Thymus (tissue), 11 donors: ENCODE data around the gene NDUFA7. TPM values are rescaled to one million over a fixed set of nuclear protein-coding genes. Genes with fewer than 3 reads are reported as not detected.
"Not testable (repeated sequence)": the region's sequence is repeated elsewhere in the genome, so short reads cannot be mapped to it uniquely, and the experiment has no call there.

Experiments
- DNase-seq, 9 donors: peaks; one replicate each; pipeline ENCODE4 v3.0.0-alpha.2; 2013; ENCODE audit warnings: low spot score in 9 of 9, low read depth in 6 of 9, missing footprints in 1 of 9
- H3K27ac ChIP-seq, 2 donors: one replicate each; pipeline ENCODE4 v1.5.1; 2013; ENCODE audit warnings: control low read depth in 1 of 2, low read depth in 1 of 2, low read length in 1 of 2, mild to moderate bottlenecking in 1 of 2, moderate library complexity in 1 of 2
- H3K27me3 ChIP-seq, 2 donors: one replicate each; pipeline ENCODE4 v1.5.1; 2013; ENCODE audit warnings: low read length in 1 of 2; ENCODE audit not compliant: control insufficient read depth in 2 of 2, insufficient read depth in 1 of 2
- H3K36me3 ChIP-seq, 2 donors: one replicate each; pipeline ENCODE4 v1.5.1; 2013; ENCODE audit warnings: low read length in 1 of 2, mild to moderate bottlenecking in 1 of 2, moderate library complexity in 1 of 2; ENCODE audit not compliant: control insufficient read depth in 2 of 2, insufficient read depth in 2 of 2
- H3K4me1 ChIP-seq, 2 donors: one replicate each; pipeline ENCODE4 v1.5.1; 2013; ENCODE audit warnings: low read length in 2 of 2; ENCODE audit not compliant: control insufficient read depth in 2 of 2, insufficient read depth in 2 of 2
- H3K4me3 ChIP-seq, 2 donors: one replicate each; pipeline ENCODE4 v1.5.1; 2013; ENCODE audit warnings: low read length in 2 of 2, control low read depth in 1 of 2, mild to moderate bottlenecking in 1 of 2
- H3K9me3 ChIP-seq, 2 donors: one replicate each; pipeline ENCODE4 v1.5.1; 2013; ENCODE audit warnings: low read length in 1 of 2, mild to moderate bottlenecking in 1 of 2; ENCODE audit not compliant: control insufficient read depth in 2 of 2, insufficient read depth in 1 of 2
- WGBS: extraction: QIAGEN DNeasy Blood & Tissue Kit; methylation state at CpG from one replicate; pipeline ENCODE4 v1.1.7; 2013; 5-methylcytosine and 5-hydroxymethylcytosine counted together
- polyA plus RNA-seq: library from polyadenylated mRNA; stranded (reverse); fragments of 200-250 nt; gene quantifications from one replicate; pipeline ENCODE4 v1.2.3, GENCODE V29; 2013
- total RNA-seq: library from RNA; stranded (reverse); fragments of 120-200 nt; gene quantifications from one replicate; pipeline ENCODE4 v1.2.4, GENCODE V29; 2013
- donor health status: healthy.

NDUFA7 gene
- total and polyA plus RNA-seq, 2 donors: 98.3 to 110 TPM

DNA sequence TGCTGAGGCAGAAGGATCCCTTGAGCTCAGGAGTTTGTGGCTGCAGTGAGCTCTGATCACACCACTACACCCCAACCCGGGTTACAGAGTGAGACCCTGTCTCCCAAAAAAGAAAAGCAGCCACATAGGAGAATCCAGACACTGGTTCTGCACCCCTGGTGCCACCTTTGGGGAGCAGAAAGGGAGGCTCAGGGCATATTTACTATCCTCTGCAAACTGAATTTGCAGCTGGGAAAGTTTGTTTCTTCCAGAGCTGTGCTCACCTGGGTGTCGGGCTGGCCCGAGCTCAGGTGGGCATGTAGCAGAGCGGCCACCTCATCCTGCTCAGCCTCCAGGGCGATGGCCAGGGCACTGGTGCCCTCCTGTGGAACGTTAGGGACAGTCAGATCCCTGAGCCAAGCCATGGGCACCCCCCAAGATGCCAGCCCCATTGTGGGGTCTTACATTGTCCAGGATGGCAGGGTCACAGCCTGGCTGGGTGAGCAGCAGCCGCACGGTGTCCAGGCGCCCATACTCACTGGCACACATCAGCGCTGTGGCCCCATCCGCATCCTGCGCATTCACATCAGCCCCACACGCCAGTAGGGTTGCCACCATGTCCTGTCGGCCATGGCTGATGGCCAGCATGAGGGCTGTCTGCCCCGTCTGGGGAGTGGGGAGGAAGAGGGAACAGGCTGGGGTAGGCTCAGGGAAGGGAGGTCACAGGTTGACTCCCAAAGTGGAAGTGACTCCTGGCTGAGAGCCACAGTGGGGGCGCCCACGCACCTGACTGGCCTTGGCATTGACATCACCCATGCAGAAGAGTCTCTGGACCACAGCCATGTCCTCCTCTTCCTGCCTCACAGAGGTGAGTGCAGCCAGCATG, 3.2 kb upstream of the NDUFA7 start:
- peaks cover 2 to 4% of the 10 kb centered on the region in 2 donors for H3K9me3 ChIP-seq
- DNase-seq: no peak
- 92% methylated on average over 17 of the region's 17 CpGs for WGBS
- peaks cover 0 to 10% of the 10 kb centered on the region in 2 donors for H3K27me3 ChIP-seq
- no peak overlapping the region for H3K27ac ChIP-seq
- no peak overlapping the region for H3K4me3 ChIP-seq
- peaks cover 15 to 25% of the 10 kb centered on the region in 2 donors for H3K4me1 ChIP-seq
- peaks cover 21 to 22% of the 10 kb centered on the region in 2 donors for H3K36me3 ChIP-seq

DNA sequence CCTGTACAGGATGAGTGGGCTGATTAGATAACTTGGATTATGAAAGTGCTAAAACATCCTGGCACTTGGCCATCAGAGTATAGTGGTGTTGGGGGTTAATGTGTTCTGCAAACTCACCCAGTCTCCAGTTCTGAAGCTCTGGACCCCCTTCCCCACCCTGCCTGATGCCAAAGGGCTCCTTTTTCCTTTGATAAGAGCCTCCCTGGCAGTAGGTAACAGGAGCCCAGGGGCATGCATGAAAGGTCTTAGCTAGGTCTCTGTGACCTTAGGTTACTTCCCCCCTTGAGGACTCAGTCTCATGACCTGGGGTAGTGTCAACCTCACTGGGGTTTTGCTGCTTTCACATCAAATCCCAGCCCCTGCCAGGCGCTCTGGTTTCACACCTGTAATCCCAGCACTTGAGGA, 2.6 kb upstream of the NDUFA7 start:
- Histone ChIP-seq H3K36me3 (peaks cover 21 to 22% of the 10 kb centered on the region in 2 donors), H3K4me1 (peaks cover 15 to 28% of the 10 kb centered on the region in 2 donors), H3K27ac (no peak overlapping the region), H3K27me3 (peaks cover 0 to 9% of the 10 kb centered on the region in 2 donors), H3K4me3 (no peak overlapping the region), H3K9me3 (peaks cover 2 to 4% of the 10 kb centered on the region in 2 donors)
- DNase-seq: no peak
- 98% methylated on average over 1 of the region's 1 CpG for WGBS

DNA sequence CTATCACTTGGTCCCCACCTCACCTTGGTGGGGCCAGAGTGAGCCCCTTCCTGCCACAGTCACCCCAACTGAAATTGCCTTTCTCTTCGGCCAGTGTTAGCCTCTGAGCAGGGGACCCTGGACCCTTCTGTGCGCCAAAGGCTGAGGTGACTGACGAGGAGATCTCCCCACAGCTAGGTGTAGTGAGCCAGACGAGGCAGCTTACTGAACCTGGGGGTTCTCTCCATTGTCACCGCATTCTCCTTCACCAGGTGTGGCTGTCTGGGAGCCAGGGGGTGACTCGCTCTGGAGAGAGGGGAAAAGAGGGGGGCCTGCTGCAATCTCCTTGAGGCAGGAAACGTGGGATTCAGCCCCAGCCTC, 1.4 kb upstream of the NDUFA7 start:
- Histone ChIP-seq H3K36me3 (peaks cover 21 to 24% of the 10 kb centered on the region in 2 donors), H3K4me3 (peak overlapping the region; percentile 85 to 95), H3K9me3 (peaks cover 2 to 4% of the 10 kb centered on the region in 2 donors), H3K4me1 (peaks cover 15 to 28% of the 10 kb centered on the region in 2 donors), H3K27ac (no peak overlapping the region), H3K27me3 (peaks cover 0 to under 1% of the 10 kb centered on the region in 2 donors)
- WGBS: 93% methylated on average over 7 of the region's 7 CpGs
- DNase-seq: no peak

DNA sequence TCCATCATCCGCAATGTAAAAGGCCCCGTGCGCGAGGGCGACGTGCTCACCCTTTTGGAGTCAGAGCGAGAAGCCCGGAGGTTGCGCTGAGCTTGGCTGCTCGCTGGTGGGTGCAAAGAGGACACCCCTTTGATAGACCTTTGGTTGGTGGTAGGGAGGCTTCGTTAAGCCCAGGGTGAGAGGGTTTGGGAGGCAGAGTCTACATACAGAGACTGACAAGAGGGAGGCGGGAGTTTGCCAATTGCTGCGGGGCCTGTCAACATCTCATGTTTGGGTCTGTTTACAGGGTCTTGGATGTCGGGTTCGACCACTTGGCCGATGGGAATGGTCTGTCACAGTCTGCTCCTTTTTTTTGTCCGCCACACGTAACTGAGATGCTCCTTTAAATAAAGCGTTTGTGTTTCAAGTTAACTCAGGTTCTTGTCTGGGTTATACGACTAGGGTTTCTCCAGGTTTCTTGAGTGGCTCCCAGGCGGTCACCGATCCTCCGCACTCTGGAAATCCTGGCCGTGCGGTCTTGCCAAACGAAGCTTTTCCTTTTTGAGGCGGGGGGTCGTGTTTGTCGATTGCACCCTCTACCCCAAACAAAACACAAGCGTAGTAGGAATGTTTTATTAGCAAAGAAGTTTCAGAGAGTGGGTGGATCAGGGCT, 937 bp upstream of the NDUFA7 start:
- Histone ChIP-seq H3K27ac (peak overlapping the region in 1 of 2 donors; percentile 68), H3K9me3 (peaks cover 2 to 4% of the 10 kb centered on the region in 2 donors), H3K4me1 (peaks cover 15 to 30% of the 10 kb centered on the region in 2 donors), H3K27me3 (no peaks in the 10 kb centered on the region), H3K4me3 (peak overlapping the region; percentile 85 to 95), H3K36me3 (peaks cover 21 to 26% of the 10 kb centered on the region in 2 donors)
- no peak for DNase-seq
- 39% methylated on average over 30 of the region's 30 CpGs for WGBS

DNA sequence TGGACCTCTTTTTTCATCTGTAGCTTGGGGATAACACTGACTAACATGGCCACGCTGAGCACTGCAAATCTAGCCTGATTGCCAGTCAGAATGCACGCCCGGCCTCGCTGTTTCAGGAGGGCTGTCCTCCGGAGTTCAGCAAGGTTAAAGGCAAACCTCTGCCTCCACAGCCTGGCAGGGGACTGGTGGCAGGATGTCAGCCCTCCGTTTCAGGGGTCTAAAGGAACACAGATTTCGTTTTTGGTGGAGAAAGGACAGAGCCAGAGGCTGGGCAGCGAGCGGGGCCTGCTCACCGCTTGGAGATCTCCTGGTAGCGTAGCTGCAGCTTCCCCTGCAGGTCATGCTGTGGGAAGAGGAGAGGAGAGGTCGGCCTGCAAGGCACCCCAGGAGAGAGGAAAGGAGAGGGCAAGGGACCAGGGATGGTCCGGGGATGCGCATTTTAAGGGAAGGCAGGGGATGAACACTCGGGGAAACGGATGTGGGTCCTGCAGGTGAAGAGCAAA, 560 bp downstream of the NDUFA7 start:
- peak in 1 of 9 donors; percentile 32 for DNase-seq
- peak overlapping the region; percentile 92 for H3K27ac ChIP-seq
- peaks cover 34 to 37% of the 10 kb centered on the region in 2 donors for H3K36me3 ChIP-seq
- H3K9me3 ChIP-seq: peaks cover 0 to 4% of the 10 kb centered on the region in 2 donors
- WGBS: 5% methylated on average over 16 of the region's 16 CpGs
- peak overlapping the region; percentile 85 to 95 for H3K4me3 ChIP-seq
- no peaks in the 10 kb centered on the region for H3K27me3 ChIP-seq
- H3K4me1 ChIP-seq: peaks cover 15 to 37% of the 10 kb centered on the region in 2 donors

DNA sequence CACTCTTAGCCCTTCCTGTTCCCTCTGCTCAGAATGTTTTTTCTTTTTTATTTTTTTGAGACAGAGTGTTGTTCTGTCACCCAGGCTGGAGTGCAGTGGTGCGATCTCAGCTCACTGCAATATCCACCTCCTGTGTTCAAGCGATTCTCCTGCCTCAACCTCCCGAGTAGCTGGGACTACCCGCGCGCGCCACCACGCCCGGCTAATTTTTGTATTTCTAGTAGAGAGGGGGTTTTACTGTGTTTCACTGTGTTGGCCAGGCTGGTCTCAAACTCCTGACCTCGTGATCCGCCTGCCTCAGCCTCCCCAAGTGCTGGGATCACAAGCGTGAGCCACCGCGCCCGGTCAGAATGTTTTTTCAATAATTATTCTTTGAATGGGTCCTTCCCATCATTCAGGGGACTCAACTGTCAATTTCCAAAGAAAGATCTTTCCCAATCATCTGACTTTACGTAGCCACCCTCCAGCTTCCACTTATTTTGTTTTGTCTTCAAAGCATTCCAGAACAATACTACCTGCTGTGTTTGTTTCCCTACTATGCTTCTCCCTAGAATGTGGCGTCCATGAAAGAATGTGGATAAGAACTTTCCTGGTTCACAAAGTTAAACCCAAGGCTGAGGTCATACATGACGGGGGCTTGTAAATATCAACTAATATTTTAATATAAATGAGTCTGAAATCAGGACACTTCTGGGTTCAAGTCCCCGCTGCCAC, 1.2 kb downstream of the NDUFA7 start:
- 95% methylated on average over 19 of the region's 19 CpGs for WGBS
- H3K27me3 ChIP-seq: no peaks in the 10 kb centered on the region
- DNase-seq: no peak
- H3K4me1 ChIP-seq: peaks cover 15 to 37% of the 10 kb centered on the region in 2 donors
- H3K36me3 ChIP-seq: peaks cover 40 to 44% of the 10 kb centered on the region in 2 donors
- peaks cover 0 to 4% of the 10 kb centered on the region in 2 donors for H3K9me3 ChIP-seq
- H3K27ac ChIP-seq: peak overlapping the region in 1 of 2 donors; percentile 92
- peak overlapping the region; percentile 85 to 95 for H3K4me3 ChIP-seq

DNA sequence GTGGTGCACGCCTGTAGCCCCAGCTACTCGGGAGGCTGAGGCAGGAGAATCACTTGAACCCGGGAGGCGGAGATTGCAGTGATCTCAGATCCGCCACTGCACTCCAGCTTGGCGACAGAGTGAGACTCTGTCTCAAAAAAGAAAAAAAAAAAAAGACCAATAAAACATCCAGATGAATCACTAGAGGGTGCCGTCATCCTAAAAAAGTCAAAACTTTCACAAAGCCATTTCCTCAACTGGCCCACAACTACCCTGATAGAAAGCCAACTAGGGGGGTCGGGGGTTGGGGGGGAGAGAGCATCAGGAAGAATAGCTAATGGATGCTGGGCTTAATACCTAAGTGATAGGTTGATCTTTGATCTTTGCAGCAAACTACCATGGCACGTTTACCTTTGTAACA, 2.3 kb downstream of the NDUFA7 start:
- H3K36me3 ChIP-seq: peaks cover 35 to 43% of the 10 kb centered on the region in 2 donors
- H3K4me3 ChIP-seq, H3K27me3 ChIP-seq, H3K9me3 ChIP-seq, DNase-seq, H3K27ac ChIP-seq: not testable (repeated sequence)
- 94% methylated on average over 9 of the region's 9 CpGs for WGBS
- peaks cover 15 to 37% of the 10 kb centered on the region in 2 donors for H3K4me1 ChIP-seq

DNA sequence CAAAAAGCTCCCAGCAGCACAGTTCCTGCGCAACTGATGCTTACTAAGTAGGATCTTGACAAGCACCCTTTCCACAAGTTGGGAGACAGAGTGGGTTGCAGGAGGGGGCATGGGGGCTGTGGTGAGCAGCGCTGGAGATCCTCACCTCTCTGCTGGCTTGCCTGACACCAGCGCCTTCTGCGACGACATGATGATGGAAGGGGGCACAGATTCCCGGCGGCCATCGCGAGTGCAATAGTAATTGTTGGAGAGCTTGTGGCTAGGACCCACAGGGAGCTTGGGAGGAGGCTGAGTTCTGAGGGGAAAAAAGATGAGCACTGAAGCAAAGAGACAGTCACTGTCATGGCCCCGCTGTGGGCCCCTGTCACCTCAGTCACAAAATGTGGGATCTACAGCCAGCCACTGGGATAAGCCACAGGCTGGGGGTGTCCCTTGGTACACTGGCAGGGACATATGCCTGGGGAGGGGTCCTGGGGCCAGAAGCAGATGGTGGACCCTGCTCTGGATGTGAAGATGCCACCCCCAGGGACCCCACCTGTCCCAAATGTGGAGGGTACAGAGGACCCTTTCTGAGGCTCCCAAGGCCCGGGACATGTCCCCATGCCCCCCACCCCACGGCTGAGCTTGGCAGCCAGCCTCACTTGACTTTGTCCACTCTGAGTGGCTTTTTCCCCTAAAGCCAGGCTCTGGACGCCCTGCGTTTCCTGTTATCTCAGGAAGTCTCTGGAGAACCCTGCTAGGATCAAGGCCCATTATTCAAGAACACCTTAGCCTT, 4.6 kb downstream of the NDUFA7 start:
- no peak for DNase-seq
- no peaks in the 10 kb centered on the region for H3K27me3 ChIP-seq
- no peaks in the 10 kb centered on the region for H3K9me3 ChIP-seq
- H3K27ac ChIP-seq: no peak overlapping the region
- 93% methylated on average over 14 of the region's 14 CpGs for WGBS
- no peak overlapping the region for H3K4me3 ChIP-seq
- H3K36me3 ChIP-seq: peaks cover 41 to 45% of the 10 kb centered on the region in 2 donors
- peaks cover 5 to 24% of the 10 kb centered on the region in 2 donors for H3K4me1 ChIP-seq
